ENCODE data around the gene GHRHR. TPM values are rescaled to one million over a fixed set of nuclear protein-coding genes. Genes with fewer than 3 reads are reported as not detected.

GHRHR gene
- total and polyA plus RNA-seq, 9 of the 15 experiments (the other 6 are each of a cell fraction or from before 2014, with no cell fraction given): not detected

DNA sequence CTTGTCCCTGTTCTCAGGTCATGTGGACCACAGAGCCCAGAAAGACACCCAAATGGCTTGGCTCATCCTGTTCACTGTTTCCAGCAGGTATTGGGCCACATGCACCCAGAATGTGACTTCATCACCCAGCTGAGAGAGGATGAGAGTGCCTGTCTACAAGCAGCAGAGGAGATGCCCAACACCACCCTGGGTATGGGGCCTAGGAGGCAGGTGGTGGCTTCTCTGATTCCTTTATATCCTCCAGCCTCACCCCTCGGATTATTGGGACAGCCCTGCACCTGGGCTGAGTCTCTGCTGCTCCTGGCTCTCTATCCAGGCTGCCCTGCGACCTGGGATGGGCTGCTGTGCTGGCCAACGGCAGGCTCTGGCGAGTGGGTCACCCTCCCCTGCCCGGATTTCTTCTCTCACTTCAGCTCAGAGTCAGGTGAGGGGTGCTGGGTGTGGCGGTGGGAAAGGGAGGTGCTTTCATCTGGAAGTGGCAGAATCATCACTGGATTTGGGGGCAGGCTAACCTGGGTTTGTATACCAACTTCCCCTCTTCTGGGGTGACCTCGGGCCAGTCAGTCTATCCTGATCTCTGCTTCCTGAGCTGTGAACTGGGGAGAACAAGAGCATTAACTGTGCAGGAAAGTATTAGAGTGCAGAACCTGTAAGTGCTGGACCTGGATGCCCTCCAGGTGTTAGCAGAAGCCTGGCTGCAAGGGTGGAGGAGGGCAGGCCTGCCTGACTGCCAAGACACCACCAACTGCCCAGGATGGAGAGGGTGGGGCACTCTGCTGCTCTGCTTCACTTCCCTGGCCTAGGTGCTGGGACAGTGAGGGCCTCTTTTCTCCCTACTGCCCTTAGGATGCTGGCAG is 5.2 kb downstream of the GHRHR start:
- Histone ChIP-seq H3K9me1 (ENCODE audit: control insufficient read depth, insufficient read depth, low read length) (no peaks in the 10 kb centered on the region), H3K4me1 (replicated peaks in 1 of 2; ENCODE audit: control insufficient read depth in 2 of 2, insufficient read depth in 2 of 2, low read length in 2 of 2) (peaks cover 0 to 10% of the 10 kb centered on the region in 2 experiments; a peak in 1 of 5 replicates), H3K27ac (ENCODE audit: extremely low read depth, low read depth, low read length) (no peak overlapping the region), H3K4me3 (no peak overlapping the region), H3K27me3 (ENCODE audit: control insufficient read depth in 2 of 2, insufficient read depth in 2 of 2, low read length in 2 of 2) (peaks cover 5 to 55% of the 10 kb centered on the region in 2 experiments; a peak in 4 of 5 replicates), H2AFZ (ENCODE audit: low read depth, low read length) (no peak overlapping the region), H3K79me2 (ENCODE audit: control insufficient read depth, insufficient read depth, low read length) (no peaks in the 10 kb centered on the region; the same call in 2 of the 3 replicates), H3K9me3 (replicated peaks; ENCODE audit: control insufficient read depth, insufficient read depth, low read depth, low read length) (no peaks in the 10 kb centered on the region), H3K4me2 (ENCODE audit: insufficient read depth, low read length) (no peak overlapping the region), H3K36me3 (ENCODE audit: control insufficient read depth, insufficient read depth, low read length) (no peaks in the 10 kb centered on the region), H4K20me1 (replicated peaks; ENCODE audit: control insufficient read depth, insufficient read depth, low read length) (no peaks in the 10 kb centered on the region), H3K9ac (ENCODE audit: insufficient read depth in 1 of 2, low read depth in 2 of 2, low read length in 2 of 2) (no peak overlapping the region)
- no TSS peak for BruUV-seq (replicated peaks)
- no peak for ATAC-seq
- intact Hi-C loops (cut with micrococcal nuclease): no loop called here
- FAIRE-seq: no peak
- ChIA-PET POLR2A (interaction anchor here (0.8 kb wide), 1 partner anchor 195 kb away, joined by 3 read pairs; no protein-coding TSS in a partner anchor), CTCF (ENCODE audit: low intra/inter-chr PET ratio) (no interaction called here)
- in situ Hi-C loops (cut with MboI): no loop called here
- peak in 1 of 4 experiments; percentile 2 for DNase-seq (ENCODE audit: extremely low read depth in 1 of 4, low spot score in 3 of 4)
- 0% methylated on average over 7 of the region's 7 CpGs for WGBS (ENCODE audit: insufficient coverage, low coverage, missing lambda C conversion rate)
- no peak for TF ChIP-seq ZNF263 (CRISPR knock-in tag; IDR thresholded peaks at IDR 0.05; ENCODE audit: borderline replicate concordance)
- TF ChIP-seq POLR2AphosphoS5 (IDR thresholded peaks at IDR 0.05; ENCODE audit: control insufficient read depth, insufficient read depth, low read depth, low read length): no peak
- no peak for TF ChIP-seq JUND (IDR thresholded peaks at IDR 0.05; ENCODE audit: borderline replicate concordance, low read depth, low read length)
- TF ChIP-seq JUND (tag; IDR thresholded peaks at IDR 0.05; ENCODE audit: borderline replicate concordance, low read depth, low read length): no peak
- TF ChIP-seq KLF10 (CRISPR knock-in tag; IDR thresholded peaks at IDR 0.05): no peak
- TF ChIP-seq, protein P1, sequence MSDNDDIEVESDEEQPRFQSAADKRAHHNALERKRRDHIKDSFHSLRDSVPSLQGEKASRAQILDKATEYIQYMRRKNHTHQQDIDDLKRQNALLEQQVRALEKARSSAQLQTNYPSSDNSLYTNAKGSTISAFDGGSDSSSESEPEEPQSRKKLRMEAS (CRISPR knock-in tag; IDR thresholded peaks at IDR 0.05): no peak
- TF ChIP-seq FOXJ2 (tag; IDR thresholded peaks at IDR 0.05): no peak
- TF ChIP-seq ELF1 (tag; IDR thresholded peaks at IDR 0.05): no peak
- TF ChIP-seq, protein P2, sequence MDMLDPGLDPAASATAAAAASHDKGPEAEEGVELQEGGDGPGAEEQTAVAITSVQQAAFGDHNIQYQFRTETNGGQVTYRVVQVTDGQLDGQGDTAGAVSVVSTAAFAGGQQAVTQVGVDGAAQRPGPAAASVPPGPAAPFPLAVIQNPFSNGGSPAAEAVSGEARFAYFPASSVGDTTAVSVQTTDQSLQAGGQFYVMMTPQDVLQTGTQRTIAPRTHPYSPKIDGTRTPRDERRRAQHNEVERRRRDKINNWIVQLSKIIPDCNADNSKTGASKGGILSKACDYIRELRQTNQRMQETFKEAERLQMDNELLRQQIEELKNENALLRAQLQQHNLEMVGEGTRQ (CRISPR knock-in tag; IDR thresholded peaks at IDR 0.05): no peak
- TF ChIP-seq HNRNPH1 (optimal IDR thresholded peaks at IDR 0.05; ENCODE audit: low read depth, low read length): no peak
- no peak for TF ChIP-seq NR2C1 (IDR thresholded peaks at IDR 0.05)
- TF ChIP-seq NR2C1 (tag; IDR thresholded peaks at IDR 0.05): no peak
- TF ChIP-seq ZNF77 (CRISPR knock-in tag; IDR thresholded peaks at IDR 0.05): no peak

Data from K562 (cell line).